Astrocyte of the spinal cord (primary cell): ENCODE data around the gene GAS7.

Experiments used
- DNase-seq: peaks from one replicate; pipeline ENCODE4 v3.0.0; 2011; ENCODE audit warnings: low read depth, low spot score
- H3K4me3 ChIP-seq: 2 replicates; pipeline ENCODE4 v1.5.1; 2011; ENCODE audit warnings: low read depth, mild to moderate bottlenecking, low read length, moderate library complexity
- CTCF ChIP-seq: IDR thresholded peaks from 2 replicates; pipeline ENCODE4 v1.5.1; 2012; ENCODE audit warnings: low read depth, mild to moderate bottlenecking, low read length, inconsistent platforms
- in situ Hi-C: cut with HindIII; loops from 2 replicates; pipeline ENCODE4 v1.10.0; 2017; ENCODE audit warnings: low sequenced_read_pairs

The GAS7 gene

GRCh38 chr17:9912121-9913099, 286.0 kb downstream of the GAS7 start:
- in situ Hi-C loops, result no loop called here
- no peak for DNase-seq
- TF ChIP-seq CTCF, result no peak
- H3K4me3 ChIP-seq, result no peak overlapping the region

GRCh38 chr17:9911089-9911488, 287.3 kb downstream of the GAS7 start:
- in situ Hi-C loops, result no loop called here
- no peak overlapping the region for H3K4me3 ChIP-seq
- no peak for TF ChIP-seq CTCF
- no peak for DNase-seq

GRCh38 chr17:9908649-9909042, 289.8 kb downstream of the GAS7 start:
- DNase-seq, result no peak
- TF ChIP-seq CTCF, result no peak
- H3K4me3 ChIP-seq, result no peak overlapping the region
- in situ Hi-C loops, result no loop called here

- no peak for TF ChIP-seq CTCF
- in situ Hi-C loops, result no loop called here
- no peak overlapping the region for H3K4me3 ChIP-seq
- DNase-seq, result no peak
These were observed 290.3 kb downstream of the GAS7 start for GRCh38 chr17:9907883-9908648.

- DNase-seq, result no peak
- in situ Hi-C loops, result no loop called here
- no peak for TF ChIP-seq CTCF
- H3K4me3 ChIP-seq, result no peak overlapping the region
These were observed 291.3 kb downstream of the GAS7 start for GRCh38 chr17:9907131-9907530.

GRCh38 chr17:9906616-9907015, 291.8 kb downstream of the GAS7 start:
- in situ Hi-C loops, result no loop called here
- no peak overlapping the region for H3K4me3 ChIP-seq
- TF ChIP-seq CTCF, result no peak
- DNase-seq, result no peak
